GM12875 (cell line): ENCODE results near the gene C10orf120.

Experiments used
- H3K4me3 ChIP-seq: one replicate; pipeline ENCODE4 v1.5.1; 2011; ENCODE audit warnings: low read depth, low read length, control low read depth
- TF ChIP-seq, protein P1 (sequence below): IDR thresholded peaks from 2 replicates; pipeline ENCODE4 v1.5.1; 2011; ENCODE audit warnings: low read depth, mild to moderate bottlenecking, control low read depth, inconsistent platforms, low read length, moderate library complexity, borderline replicate concordance; ENCODE audit not compliant: insufficient read depth

The C10orf120 gene

DNA sequence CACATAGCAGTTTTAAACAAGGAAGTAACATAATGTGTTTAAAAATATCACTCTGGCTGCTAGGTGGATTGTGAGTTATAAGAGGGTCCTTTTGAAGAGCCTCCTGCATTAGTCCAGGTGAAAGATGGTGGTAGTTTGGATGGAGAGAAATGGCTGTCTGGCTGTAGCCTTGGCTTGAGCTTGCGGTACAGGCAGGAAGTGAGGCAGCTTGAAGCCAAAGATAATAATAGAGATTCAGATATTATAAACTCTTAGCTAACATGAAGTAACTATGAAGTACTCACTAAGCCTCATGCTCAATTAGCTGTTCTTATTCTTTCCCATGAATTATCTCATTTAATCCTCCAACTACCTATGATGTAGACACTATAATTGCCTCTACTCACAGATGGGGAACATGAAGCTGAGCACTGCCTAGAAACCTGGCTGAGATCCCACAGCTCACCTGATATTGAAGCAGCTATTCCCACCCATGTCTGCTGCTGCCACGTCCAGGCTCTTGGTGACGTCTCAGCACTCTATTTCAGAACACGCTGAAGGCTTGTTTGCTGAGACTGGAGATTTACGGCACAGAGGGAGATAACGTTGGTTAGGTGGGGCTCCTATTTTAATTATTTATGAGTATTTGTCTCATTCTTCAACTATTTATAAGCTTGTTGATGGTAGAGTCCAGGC lies 10.4 kb downstream of the C10orf120 start:
- TF ChIP-seq, protein P1, sequence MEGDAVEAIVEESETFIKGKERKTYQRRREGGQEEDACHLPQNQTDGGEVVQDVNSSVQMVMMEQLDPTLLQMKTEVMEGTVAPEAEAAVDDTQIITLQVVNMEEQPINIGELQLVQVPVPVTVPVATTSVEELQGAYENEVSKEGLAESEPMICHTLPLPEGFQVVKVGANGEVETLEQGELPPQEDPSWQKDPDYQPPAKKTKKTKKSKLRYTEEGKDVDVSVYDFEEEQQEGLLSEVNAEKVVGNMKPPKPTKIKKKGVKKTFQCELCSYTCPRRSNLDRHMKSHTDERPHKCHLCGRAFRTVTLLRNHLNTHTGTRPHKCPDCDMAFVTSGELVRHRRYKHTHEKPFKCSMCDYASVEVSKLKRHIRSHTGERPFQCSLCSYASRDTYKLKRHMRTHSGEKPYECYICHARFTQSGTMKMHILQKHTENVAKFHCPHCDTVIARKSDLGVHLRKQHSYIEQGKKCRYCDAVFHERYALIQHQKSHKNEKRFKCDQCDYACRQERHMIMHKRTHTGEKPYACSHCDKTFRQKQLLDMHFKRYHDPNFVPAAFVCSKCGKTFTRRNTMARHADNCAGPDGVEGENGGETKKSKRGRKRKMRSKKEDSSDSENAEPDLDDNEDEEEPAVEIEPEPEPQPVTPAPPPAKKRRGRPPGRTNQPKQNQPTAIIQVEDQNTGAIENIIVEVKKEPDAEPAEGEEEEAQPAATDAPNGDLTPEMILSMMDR = no peak
- no peak overlapping the region for H3K4me3 ChIP-seq

- no peak overlapping the region for H3K4me3 ChIP-seq
- TF ChIP-seq, protein P1 = no peak
Observed at GRCh38 chr10:122688293-122688989, 11.2 kb downstream of the C10orf120 start.

- TF ChIP-seq, protein P1 = no peak
Observed at GRCh38 chr10:122682522-122682921, 17.1 kb downstream of the C10orf120 start.

GRCh38 chr10:122678266-122678665 lies 21.4 kb downstream of the C10orf120 start:
- H3K4me3 ChIP-seq = no peak overlapping the region
- TF ChIP-seq, protein P1 = no peak

More at GRCh38 chr10:122682522-122682921, 17.1 kb downstream of the C10orf120 start:
- no peak overlapping the region for H3K4me3 ChIP-seq

DNA sequence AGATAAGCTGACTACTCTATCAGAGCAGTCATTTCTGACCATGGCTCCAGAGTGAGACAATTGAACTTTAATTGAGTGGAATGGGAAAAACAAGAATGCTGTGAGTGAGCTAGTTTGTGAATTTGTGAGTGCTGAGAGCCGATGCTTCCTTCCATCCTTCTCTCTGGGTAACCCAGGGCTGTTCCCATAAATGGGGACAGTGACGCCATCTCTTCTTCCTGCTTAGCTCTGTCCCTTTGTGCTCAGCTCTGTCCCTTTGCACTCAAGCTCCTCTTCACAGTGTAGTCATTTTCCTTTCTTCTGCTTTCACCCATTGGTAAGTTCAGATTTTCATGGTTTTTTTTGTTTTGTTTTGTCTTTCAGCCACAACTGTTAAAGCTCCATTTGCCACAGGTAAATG lies 24.4 kb downstream of the C10orf120 start:
- TF ChIP-seq, protein P1 = no peak

DNA sequence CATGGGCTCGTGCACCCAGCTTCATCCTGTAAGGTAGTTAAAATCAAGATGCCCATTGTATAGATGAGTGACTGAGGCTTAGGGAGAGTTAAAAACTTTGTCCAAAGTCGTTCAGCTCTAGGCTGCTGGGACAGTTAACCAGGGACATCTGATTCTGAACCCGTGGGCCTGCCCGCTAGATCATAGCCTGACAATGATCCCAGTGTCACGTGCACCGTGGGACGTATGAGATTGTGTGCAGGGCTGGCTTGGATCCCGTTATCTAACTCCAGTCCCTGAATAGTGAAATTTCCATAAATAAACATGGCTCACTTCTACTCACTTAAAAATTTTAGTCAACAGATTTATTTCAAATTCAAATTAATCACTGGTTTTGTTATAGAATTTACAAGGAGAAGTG lies 24.9 kb downstream of the C10orf120 start:
- TF ChIP-seq, protein P1 = no peak
- H3K4me3 ChIP-seq = no peak overlapping the region

More for the DNA sequence above, 24.4 kb downstream of the C10orf120 start:
- H3K4me3 ChIP-seq = no peak overlapping the region

DNA sequence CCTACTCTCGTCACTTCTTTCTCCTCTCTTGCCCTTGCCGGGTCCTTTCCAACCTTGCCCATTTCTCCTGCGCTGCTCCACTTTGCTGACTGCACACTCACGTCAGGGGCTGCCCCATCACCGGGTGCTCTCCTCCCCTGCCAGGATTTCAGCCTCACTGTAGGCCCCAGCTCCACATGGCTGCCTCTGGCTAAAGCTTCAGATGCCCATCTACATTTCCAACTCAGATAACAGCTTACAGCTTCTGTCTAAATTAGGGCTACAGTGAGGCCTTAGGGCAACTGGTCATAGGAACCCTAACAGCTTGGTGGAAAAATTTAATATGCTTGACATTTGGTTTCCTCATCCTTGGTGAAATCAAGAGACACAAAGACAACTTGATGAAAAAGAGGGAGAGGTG lies 25.9 kb downstream of the C10orf120 start:
- no peak overlapping the region for H3K4me3 ChIP-seq
- TF ChIP-seq, protein P1 = no peak
